PFSK-1 (cell line): ENCODE data around the gene MICB.

ENCODE experiments used
- FOXP2 ChIP-seq: optimal IDR thresholded peaks from 2 replicates; pipeline ENCODE3; 2011; ENCODE audit warnings: borderline replicate concordance, control low read depth, inconsistent platforms; ENCODE audit not compliant: insufficient read depth; ENCODE audit errors: extremely low read length, extremely low read depth
- POLR2AphosphoS5 ChIP-seq: IDR thresholded peaks from 2 replicates; pipeline ENCODE4 v1.6.1; 2012; ENCODE audit warnings: low read depth, mild to moderate bottlenecking, control low read depth, low read length, moderate library complexity
- REST ChIP-seq, 2 experiments: IDR thresholded peaks; 2 replicates each; pipeline versions ENCODE4 v1.6.1 to v1.8.0; 2011 to 2012; ENCODE audit warnings: low read depth in 2 of 2, low read length in 2 of 2, control low read depth in 1 of 2, inconsistent platforms in 1 of 2, mild to moderate bottlenecking in 1 of 2, moderate library complexity in 1 of 2; ENCODE audit not compliant: insufficient read depth in 1 of 2
- SIN3A ChIP-seq: IDR thresholded peaks from 2 replicates; pipeline ENCODE4 v1.6.1; 2012; ENCODE audit warnings: mild to moderate bottlenecking, low read length, moderate library complexity, borderline replicate concordance; ENCODE audit not compliant: insufficient read depth
- TAF1 ChIP-seq: IDR thresholded peaks from 2 replicates; pipeline ENCODE4 v1.6.1; 2012; ENCODE audit warnings: low read length, control low read depth, borderline replicate concordance; ENCODE audit not compliant: insufficient read depth

Gene MICB

GRCh38 chr6:31465718-31466117 is 32.2 kb upstream of the MICB start:
- TF ChIP-seq FOXP2 (no peak), TAF1 (no peak), SIN3A (no peak), POLR2AphosphoS5 (no peak), REST (IDR thresholded peaks at IDR 0.05; ENCODE audit: insufficient read depth in 1 of 2, low read depth in 2 of 2, low read length in 2 of 2) (no peak)

DNA sequence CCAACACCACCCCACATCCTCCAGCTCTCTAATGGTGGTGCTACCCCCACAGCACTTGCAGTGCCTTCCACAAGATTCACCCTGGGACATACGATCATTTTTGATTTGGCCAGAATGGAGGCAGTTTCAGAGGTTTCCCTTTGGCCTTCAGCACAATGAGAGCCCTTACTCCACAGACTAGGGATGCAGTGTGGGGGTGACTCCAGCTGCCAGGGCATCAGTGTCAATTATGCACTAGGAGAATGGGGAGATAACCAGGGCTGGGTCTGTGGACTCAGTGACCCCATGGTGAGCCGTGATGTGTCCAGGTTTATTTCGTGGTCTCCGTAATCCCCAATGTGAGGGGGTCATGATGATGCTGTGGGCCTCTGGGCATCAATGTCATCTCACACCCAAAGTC is 31.5 kb upstream of the MICB start:
- TF ChIP-seq POLR2AphosphoS5: no peak
- TF ChIP-seq SIN3A: no peak
- TF ChIP-seq FOXP2: no peak
- no peak for TF ChIP-seq REST (IDR thresholded peaks at IDR 0.05; ENCODE audit: insufficient read depth in 1 of 2, low read depth in 2 of 2, low read length in 2 of 2)
- TF ChIP-seq TAF1: no peak

GRCh38 chr6:31467151-31467550 is 30.8 kb upstream of the MICB start:
- TF ChIP-seq FOXP2 (no peak), SIN3A (no peak), POLR2AphosphoS5 (no peak), REST (IDR thresholded peaks at IDR 0.05; ENCODE audit: insufficient read depth in 1 of 2, low read depth in 2 of 2, low read length in 2 of 2) (no peak), TAF1 (no peak)

GRCh38 chr6:31468311-31468710 is 29.6 kb upstream of the MICB start:
- TF ChIP-seq SIN3A (no peak), FOXP2 (no peak), TAF1 (no peak), REST (IDR thresholded peaks at IDR 0.05; ENCODE audit: insufficient read depth in 1 of 2, low read depth in 2 of 2, low read length in 2 of 2) (no peak)

DNA sequence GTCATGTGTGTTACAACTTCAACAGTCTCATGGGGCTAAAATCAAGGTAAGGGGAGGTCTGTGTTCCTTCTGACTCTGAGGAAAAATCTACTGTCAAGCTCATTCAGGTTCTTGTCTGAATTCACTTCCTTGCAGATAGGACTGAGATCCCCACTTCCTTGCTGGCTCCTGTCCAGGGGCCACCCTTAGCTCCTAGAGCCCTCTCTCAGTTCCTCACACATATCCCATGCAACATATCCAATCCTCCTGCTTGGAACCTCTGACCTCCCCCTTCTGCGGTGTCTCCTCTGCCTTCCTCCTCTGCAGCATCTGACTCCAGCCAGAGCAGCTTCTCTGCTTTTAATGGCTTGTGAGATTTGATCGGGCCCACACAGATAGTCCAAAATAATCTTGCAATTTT is 27.1 kb upstream of the MICB start:
- TF ChIP-seq FOXP2: no peak

DNA sequence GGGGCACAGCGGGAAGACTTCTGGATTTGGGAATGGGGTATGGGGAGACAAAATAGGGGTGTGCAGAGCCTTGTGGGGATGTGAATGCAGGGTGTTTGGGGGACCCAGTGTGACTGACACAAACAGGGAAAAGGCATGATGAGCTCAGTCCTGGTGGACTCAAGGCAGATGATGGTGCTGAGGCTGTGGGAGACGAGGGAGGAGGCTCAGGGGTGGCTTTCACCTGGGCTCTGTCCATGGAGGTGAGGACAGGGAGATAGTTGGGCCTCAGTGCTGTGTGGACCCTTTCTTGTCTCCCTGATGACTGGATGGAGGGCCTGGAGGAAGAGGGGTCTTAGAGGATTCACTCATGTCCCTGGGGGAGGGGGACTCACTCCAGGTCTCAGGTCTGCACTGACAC is 26.2 kb upstream of the MICB start:
- TF ChIP-seq SIN3A (no peak), POLR2AphosphoS5 (no peak), TAF1 (no peak), FOXP2 (no peak)
